GM18526 (cell line): ENCODE data around the gene DTX1.

Experiments used
- POLR2A ChIP-seq: IDR thresholded peaks from 3 replicates; pipeline ENCODE4 v1.6.1; 2011; ENCODE audit not compliant: insufficient read length; ENCODE audit errors: extremely low read depth

The DTX1 gene

DNA sequence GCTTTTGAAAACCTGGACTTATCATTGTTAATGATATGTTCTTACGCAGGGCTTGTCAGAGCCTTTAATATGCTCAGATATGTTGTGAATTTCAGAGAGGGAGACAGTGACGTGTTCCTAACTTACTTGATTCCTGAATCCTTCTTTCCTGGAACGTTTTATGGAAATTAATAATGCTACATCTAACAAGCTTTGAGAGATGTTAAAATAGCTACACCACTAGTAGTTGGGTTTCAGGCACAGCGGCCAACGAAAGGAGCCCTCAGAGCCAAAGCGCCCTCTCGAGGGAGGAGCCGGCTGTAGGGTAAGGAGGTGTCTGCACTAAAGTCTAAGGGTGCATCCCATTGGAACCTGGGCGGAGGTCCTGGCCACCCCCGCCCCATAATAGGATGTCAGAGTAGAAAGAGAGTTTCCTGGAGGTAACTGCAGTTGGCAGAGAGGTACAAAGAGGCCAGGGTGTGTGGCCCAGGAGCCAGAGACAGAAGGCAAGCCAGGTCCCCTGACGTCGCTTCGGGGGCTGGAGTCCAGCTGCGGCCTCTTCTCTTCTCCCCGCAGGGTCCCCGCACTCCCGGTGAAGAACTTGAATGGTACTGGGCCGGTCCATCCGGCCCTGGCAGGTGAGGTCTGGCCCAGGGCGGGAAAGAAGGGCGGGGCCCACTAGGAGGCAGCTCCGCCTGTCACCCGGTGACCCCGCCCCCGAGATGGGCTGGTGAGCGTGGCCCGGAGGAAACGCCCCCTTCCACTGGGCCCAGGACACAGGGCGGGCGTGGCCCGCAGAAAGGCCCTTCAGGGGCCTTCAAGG is 36.3 kb downstream of the DTX1 start:
- no peak for TF ChIP-seq POLR2A

DNA sequence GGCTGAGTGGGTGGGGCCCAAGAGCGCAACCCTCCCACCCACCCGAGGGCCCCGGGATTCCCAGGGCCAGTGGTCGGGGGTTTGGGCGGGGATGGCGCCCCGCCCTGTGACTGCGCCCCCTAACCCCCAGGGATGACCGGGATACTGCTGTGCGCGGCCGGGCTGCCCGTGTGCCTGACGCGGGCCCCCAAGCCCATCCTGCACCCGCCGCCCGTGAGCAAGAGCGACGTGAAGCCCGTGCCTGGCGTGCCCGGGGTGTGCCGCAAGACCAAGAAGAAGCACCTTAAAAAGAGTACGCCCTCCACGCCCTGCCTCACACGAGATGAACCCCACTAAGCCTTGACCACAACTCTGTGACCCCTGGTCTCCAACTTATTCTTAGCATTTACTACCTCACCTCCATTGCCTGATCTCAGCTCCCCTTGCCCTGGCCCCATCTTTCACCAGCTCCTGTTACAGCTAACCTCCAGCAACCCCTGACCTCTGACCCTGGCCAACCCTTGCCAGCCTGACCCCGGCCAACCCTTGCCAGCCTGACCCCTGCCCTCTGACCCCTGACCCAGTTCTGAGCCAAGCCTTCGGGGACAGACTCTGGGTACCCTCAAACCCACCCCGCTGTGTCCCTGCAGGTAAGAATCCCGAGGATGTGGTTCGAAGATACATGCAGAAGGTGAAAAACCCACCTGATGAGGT is 37.0 kb downstream of the DTX1 start:
- no peak for TF ChIP-seq POLR2A

GRCh38 chr12:113094738-113095137 is 38.2 kb downstream of the DTX1 start:
- TF ChIP-seq POLR2A: no peak

DNA sequence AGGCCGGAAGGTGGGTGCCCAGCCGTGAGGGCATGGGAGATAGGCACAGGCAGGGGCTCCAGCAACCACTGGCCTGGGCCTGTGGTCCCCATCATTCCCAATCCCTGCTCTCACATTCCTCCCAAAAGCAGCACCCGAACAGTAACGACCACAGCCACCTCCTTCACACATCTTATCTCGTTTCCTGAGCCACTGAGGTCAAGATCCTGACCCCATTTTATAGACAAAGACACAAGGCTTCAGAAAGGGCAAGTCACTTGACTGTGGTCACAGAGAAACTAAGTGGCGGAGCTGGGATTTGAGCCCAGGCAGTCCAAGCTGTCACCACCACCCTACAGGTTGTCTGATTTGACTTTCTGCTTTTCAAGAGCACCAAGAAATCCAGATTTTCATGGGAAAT is 38.9 kb downstream of the DTX1 start:
- TF ChIP-seq POLR2A: no peak

- TF ChIP-seq POLR2A: no peak
These were observed 40.3 kb downstream of the DTX1 start for GRCh38 chr12:113096675-113097461.

DNA sequence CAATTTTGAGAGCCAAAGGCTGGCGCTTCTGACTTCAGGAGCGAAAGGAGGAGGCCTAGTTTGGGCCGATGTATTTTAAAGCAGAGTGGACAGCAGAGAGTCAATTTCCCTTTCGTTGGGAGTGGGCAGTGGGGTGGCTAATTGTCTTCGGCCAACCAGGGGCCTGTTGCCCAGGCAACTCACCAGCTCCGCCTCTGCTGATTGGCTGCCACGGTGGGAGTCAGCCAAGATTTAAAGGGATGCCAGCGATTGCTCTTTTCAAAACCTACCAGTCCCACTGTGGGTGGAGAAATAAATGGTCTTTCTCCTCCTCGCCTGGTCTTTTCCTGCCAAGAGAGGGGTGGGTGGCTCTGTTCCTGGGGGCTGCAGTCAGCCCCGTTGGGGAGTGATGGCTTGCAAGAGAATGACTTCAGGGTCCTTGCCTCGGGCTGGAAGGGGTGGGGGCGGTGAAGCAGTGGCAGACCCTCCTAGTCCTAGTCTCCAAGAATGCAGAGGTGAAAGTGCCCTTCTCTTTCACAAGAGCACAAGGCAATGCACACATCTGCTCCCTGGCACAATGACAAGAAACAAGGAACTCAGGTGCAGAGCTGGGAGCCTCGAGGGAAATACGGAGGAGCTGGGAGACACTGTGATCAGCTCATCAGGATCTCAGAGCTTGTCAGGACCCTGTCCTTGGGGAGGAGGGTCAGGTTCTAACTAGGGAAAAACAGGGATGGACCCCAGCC is 41.3 kb downstream of the DTX1 start:
- no peak for TF ChIP-seq POLR2A

- TF ChIP-seq POLR2A: no peak
These were observed 42.0 kb downstream of the DTX1 start for GRCh38 chr12:113098441-113099028.

DNA sequence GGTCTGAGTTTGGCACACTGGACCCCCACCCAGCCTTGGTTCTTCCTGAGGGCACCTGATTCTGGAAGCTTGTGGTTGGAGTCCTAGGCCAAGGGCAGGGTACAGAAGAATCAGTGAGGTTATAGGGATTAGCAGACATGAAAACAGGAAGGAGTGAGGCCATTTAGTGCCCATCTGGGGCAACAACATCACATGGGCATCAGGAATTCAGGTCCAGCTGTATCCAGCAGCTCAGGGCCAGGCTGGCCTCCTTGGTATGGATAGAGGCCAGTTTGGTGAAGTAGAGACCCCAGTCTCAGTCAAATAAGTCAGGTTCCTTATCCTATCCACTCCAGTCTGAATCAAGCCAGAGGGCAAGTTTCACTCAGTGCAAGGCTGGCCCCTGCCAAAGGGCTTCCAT is 42.8 kb downstream of the DTX1 start:
- no peak for TF ChIP-seq POLR2A

DNA sequence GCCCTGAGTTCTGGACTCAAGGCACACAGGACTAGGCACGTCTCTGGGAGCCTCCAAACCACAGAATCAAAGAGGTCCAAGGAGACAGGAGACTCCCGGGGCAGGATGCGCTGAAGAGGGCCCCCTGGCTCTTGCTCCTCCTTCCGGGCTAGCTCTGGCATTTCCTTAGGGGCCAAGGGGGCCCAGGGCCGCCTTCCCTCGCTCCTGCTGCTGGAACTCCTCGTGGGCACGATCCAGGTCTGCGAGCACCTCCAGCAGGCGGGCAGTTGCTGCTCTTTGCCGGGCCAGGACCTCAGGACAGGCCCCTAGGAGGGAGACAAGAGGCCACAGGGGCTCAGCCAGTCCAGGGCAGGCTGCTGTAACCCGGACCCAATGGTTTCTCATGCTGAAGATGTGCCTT is 43.2 kb downstream of the DTX1 start:
- TF ChIP-seq POLR2A: no peak

DNA sequence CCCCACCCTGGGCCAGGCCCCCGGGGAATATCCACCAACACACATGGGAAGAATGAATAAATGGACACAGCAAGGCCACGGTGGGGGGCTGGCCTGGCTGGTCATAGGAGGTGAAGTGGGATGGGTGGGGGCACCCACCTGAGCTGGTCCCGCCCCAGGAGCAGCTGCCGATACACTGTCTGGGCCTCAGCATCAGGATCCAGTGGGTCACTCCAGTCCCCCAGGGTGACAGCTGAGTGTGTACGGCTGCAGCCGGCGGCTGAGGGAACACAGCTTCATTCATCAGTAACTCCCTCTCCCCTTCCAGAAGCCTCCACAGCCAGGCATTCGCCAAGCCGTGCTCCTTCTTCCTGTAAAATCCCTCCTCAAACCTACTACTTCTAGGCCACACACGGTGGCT is 45.2 kb downstream of the DTX1 start:
- no peak for TF ChIP-seq POLR2A

DNA sequence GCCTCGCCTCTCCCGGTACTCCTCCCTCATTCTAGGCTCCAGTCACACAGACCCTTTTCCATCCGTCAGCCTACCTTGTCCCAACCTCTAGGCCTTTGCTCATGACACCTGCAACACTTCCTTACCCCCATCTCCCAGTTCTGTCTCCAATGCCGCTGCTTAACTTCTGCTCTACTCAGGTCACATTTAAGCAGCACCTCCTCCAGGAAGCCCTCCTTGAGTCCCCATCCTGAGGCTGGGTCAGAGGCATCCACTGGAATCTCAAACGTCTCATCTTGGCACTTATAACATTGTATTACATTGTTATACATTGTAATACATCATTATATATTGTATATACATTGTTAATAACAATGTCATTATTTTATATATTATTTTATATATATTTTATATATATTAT is 46.3 kb downstream of the DTX1 start:
- TF ChIP-seq POLR2A: no peak

DNA sequence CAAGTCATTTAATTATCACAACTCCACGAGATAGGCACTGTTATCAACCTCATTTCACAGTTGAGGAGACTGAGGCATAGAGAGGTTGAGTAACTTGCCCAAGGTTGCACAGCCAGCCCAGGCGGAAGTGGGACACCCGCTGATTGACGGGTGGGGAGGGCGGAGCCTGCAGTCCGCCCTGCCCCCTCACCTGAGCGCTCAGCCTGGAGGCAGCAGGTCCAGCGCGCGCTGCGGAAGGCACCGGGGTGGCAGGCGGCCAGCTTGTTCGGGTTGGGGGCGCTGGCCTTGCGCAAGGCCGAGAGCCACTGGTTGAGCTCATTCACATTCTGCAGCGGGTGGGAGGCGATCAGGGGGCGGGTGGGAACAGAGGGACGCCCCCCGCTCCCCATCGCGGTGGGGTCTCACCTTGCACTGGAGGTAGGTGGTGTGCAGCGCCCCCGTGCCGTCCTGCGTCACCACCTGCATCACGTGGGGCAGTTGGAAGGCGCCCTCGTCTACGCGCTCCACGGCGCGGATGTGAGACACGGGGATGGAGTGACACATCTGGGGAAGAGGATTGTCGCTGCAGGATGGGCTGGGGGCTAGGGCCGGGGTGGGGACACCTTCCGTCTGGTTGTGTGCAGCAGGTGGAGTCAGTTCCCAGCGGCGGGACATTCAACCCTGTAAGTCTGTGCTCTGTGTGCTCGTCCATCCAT is 47.4 kb downstream of the DTX1 start:
- TF ChIP-seq POLR2A: no peak

DNA sequence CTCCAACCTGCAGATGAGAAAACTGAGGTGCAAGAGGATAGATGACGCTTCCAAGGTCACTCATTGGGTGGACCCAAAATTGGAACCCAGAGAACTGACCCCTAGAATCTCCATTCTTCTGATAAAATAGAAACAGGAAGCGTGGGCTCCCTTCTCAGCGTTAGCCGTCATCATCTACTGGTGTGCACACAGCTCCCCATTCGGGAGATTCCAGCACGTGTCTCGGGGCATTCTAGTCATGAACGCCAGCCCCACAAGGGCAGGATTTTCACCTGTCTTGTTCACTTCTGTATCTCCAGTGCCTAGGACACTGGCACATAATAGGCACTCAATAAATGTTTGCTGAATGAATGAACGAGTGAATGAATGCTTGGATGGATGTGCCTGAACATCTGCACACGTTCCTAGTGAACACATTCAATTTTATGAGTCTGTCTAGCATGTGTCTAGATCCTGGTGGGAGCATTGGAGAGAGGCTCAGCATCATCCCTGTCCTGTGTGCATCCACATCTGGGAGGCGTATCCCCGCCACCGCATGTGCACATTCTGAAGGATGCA is 48.5 kb downstream of the DTX1 start:
- no peak for TF ChIP-seq POLR2A
